ENCODE data around the gene THAP7. TPM values are rescaled to one million over a fixed set of nuclear protein-coding genes. Genes with fewer than 3 reads are reported as not detected.

THAP7 gene
- total and polyA plus RNA-seq, 12 donors: 15.7 to 189 (median 48.6) TPM

DNA sequence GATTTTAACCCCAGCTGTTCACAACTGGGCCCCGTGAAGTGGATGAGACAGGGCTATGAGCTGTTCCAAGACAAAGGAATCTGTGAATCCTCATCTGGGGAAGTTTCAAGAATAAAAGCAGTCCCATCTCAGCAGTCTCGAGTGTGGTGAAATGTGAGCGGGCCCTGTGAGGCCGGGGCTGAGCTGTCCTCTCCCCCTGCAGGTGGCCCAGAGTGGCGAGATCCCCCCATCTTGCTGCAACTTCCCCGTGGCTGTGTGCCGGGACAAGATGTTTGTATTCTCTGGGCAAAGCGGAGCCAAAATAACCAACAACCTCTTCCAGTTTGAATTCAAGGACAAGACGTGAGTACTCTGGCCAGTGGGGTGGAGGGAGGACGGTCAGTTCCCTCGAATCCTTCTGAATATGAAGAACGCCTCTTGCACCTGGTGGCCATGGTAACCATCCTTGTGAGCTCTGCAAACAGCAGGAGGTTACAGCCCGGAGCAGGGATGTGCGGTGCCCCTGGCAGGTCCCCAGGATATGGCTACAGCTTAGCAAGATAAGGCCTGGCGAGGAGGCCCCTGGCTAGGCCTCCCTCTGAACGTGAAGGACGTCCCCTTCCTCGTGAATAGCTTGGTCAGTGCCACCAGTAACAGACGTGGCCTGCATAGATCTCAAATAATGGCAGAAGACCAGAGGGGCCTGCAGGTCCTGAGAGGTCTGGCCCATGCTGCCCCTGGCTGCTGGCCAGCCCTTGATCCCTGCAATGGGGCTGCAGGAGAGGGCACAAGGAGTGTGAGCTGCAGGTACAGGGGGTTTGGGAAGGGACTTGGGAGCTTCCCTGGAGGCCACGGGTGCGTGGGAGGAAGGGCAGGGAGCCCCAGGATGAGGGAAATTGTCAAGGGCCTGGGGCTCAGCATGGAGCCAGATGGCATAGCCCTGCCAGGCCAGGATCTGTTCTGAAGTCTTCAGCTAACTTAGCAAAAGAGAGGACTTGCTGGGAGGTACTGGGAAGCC lies 11.4 kb downstream of the THAP7 start:
- Histone ChIP-seq H3K27me3 (no peaks in the 10 kb centered on the region), H3K27ac (no peak overlapping the region), H3K4me1 (replicated peaks in 1 of 2) (no peaks in the 10 kb centered on the region), H3K4me3 (no peak overlapping the region), H3K36me3 (replicated peaks in 1 of 2) (peaks cover 0 to 69% of the 10 kb centered on the region in 2 donors), H3K9me3 (replicated peaks in 1 of 3) (no peaks in the 10 kb centered on the region)
- 80 to 88% (median 84%) methylated on average over 13 to 21 of the region's 21 CpGs for WGBS, 4 donors
- intact Hi-C loops (cut with DNase I): no loop called here
- no peak for DNase-seq
- TF ChIP-seq POLR2A (IDR thresholded peaks at IDR 0.05): no peak

DNA sequence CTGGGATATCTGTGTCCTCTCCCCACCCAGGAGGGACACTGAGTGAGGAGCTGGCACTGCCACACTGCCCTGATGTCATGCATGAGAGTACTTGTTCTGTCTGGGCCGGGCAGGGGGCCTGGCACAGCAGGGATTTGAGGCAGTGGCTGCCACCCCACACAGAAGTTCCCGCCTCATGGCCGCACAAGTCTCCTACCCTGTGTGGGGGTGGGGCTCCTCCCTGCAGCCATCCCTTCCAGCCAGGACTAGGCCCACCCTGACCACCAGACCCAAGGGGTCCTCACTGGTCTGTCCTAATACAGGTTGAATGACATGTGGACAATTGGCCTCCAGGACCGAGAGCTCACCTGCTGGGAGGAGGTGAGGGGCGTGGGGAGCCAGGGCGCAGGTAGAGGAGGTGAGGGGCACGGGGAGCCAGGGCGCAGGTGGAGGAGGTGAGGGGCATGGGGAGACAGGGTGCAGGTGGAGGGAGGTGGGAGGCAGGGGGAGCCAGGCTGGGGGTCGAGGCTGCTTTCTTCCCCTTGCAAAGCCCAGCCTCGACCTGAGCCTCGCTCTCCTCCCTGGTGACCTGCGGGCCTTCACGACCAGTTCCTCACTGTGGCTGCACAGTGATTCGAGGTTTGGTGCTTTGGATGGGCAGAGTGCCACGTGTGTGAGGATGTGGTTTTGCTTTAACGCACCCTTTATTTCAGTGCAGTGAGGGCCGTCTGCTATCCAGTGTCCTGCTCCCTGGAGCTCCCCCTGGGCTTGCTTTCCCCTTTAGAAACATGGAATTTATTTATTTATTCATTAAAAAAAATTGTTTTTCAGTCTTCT lies 12.4 kb downstream of the THAP7 start:
- no peak overlapping the region for H3K4me3 ChIP-seq
- no peaks in the 10 kb centered on the region for H3K4me1 ChIP-seq (replicated peaks in 1 of 2)
- no peak overlapping the region for H3K27ac ChIP-seq
- 58 to 72% (median 66%) methylated on average over 13 to 17 of the region's 17 CpGs for WGBS, 4 donors
- intact Hi-C loops (cut with DNase I): no loop called here
- H3K27me3 ChIP-seq: no peaks in the 10 kb centered on the region
- H3K9me3 ChIP-seq (replicated peaks in 1 of 3): no peaks in the 10 kb centered on the region
- no peak for DNase-seq
- TF ChIP-seq, protein P1, sequence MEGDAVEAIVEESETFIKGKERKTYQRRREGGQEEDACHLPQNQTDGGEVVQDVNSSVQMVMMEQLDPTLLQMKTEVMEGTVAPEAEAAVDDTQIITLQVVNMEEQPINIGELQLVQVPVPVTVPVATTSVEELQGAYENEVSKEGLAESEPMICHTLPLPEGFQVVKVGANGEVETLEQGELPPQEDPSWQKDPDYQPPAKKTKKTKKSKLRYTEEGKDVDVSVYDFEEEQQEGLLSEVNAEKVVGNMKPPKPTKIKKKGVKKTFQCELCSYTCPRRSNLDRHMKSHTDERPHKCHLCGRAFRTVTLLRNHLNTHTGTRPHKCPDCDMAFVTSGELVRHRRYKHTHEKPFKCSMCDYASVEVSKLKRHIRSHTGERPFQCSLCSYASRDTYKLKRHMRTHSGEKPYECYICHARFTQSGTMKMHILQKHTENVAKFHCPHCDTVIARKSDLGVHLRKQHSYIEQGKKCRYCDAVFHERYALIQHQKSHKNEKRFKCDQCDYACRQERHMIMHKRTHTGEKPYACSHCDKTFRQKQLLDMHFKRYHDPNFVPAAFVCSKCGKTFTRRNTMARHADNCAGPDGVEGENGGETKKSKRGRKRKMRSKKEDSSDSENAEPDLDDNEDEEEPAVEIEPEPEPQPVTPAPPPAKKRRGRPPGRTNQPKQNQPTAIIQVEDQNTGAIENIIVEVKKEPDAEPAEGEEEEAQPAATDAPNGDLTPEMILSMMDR (IDR thresholded peaks at IDR 0.05): no peak
- TF ChIP-seq POLR2A (IDR thresholded peaks at IDR 0.05): no peak
- H3K36me3 ChIP-seq (replicated peaks in 1 of 2): peaks cover 0 to 67% of the 10 kb centered on the region in 2 donors

DNA sequence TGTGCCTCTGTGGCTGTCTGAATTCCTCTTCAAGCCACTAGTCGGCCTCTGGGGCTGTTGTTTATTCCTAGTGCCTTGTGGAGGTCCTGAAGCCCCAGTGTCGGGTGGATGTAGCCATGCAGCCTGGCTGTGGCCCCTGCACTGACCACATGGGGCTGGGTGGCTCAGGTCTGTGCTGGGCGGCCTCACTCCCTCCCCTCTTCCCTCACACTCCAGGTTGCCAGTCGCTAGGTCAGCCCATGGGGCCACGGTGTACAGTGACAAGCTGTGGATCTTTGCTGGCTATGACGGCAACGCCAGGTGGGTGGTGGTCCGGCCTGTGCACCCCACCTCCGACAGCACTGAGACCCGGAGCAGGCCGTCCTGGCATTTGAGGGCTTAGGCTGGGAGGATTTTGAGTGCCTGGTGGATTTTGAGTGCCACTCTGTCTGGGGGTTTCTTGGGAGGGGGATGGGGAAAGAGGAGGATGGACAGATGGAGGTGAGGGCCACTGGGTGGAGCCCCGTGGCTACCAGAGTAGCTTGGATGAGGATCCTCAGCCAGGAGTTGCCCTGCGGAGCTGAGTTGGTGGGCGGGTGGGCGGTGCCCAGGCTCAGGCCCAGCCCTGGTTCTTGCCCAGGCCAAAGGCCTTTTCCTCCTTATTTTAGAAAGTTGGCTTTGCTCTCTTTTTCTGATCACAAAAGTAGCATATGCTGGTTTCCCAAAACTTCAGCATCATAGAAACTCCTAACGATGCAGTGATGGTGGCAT lies 13.2 kb downstream of the THAP7 start:
- intact Hi-C loops (cut with DNase I): no loop called here
- H3K27me3 ChIP-seq: no peaks in the 10 kb centered on the region
- H3K9me3 ChIP-seq (replicated peaks in 1 of 3): no peaks in the 10 kb centered on the region
- peaks cover 0 to 1% of the 10 kb centered on the region in 2 donors for H3K4me1 ChIP-seq (replicated peaks in 1 of 2)
- no peak for DNase-seq
- H3K4me3 ChIP-seq: no peak overlapping the region
- WGBS, 4 donors: 87 to 92% (median 91%) methylated on average over 6 to 16 of the region's 16 CpGs
- H3K27ac ChIP-seq: no peak overlapping the region
- peaks cover 0 to 59% of the 10 kb centered on the region in 2 donors for H3K36me3 ChIP-seq (replicated peaks in 1 of 2)
- no peak for TF ChIP-seq POLR2A (IDR thresholded peaks at IDR 0.05)
- TF ChIP-seq, protein P1 (IDR thresholded peaks at IDR 0.05): no peak

DNA sequence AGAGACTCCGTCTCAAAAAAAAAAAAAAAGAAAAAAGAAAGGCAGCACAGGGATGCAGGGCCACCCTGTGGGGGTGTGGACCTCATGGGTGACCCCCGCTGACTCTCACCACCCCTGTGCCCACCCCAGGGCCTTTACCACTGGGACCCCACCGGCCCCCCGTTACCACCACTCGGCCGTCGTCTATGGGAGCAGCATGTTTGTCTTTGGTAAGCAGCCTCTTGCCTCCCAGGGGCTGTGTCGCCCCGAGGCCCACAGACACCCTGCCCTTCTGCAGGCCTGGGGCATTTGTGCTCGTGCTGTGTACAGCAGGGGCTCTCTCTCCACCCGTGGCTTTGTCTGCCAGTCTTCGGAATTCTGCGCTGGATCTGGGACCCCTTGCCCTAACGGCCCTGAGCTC lies 14.5 kb downstream of the THAP7 start:
- WGBS, 4 donors: 85 to 98% (median 92%) methylated on average over 7 to 14 of the region's 14 CpGs
- TF ChIP-seq, protein P1 (IDR thresholded peaks at IDR 0.05): no peak
- no peak for TF ChIP-seq POLR2A (IDR thresholded peaks at IDR 0.05)
- peaks cover 0 to 46% of the 10 kb centered on the region in 2 donors for H3K36me3 ChIP-seq (replicated peaks in 1 of 2)
- intact Hi-C loops (cut with DNase I): no loop called here
- H3K27ac ChIP-seq: no peak overlapping the region
- no peak for DNase-seq
- no peak overlapping the region for H3K4me3 ChIP-seq
- peaks cover 7 to 14% of the 10 kb centered on the region in 2 donors for H3K4me1 ChIP-seq (replicated peaks in 1 of 2)
- H3K27me3 ChIP-seq: no peaks in the 10 kb centered on the region
- H3K9me3 ChIP-seq (replicated peaks in 1 of 3): no peaks in the 10 kb centered on the region

All from adrenal gland (tissue), 12 donors.